ENCODE data around the gene ANAPC16. TPM values are rescaled to one million over a fixed set of nuclear protein-coding genes. Genes with fewer than 3 reads are reported as not detected.

The ANAPC16 gene
- total RNA-seq, 2 donors from 2014 or later = 57.4 to 68.4 TPM

DNA sequence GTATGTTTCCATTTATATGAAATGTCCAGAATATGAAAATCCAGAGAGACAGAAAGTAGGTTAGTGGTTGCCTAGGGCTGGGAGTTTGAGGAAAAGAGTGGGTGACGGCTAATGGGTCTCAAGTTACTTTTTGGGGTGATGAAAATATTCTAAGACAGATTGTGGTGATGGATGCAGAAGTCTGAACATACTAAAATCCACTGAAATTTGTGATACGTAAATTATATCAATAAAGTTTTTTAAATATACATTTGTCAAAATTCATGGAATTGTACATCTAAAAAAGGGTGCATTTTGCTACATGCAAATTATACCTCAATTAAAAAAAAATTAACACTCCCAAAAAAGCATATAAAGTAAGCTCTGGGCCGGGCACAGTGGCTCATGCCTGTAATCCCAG is 67.3 kb downstream of the ANAPC16 start:
- no peak for DNase-seq
- Histone ChIP-seq H3K27ac (ENCODE audit: low read depth, low read length) (no peak overlapping the region), H3K4me3 (ENCODE audit: low read length) (no peak overlapping the region), H3K27me3 (ENCODE audit: control insufficient read depth, insufficient read depth, low read length, poor library complexity, severe bottlenecking) (no peaks in the 10 kb centered on the region), H3K9me3 (ENCODE audit: control insufficient read depth, low read length) (no peaks in the 10 kb centered on the region), H3K36me3 (ENCODE audit: control insufficient read depth, insufficient read depth, low read length) (no peaks in the 10 kb centered on the region), H3K9ac (ENCODE audit: extremely low read depth, low read length, poor library complexity, severe bottlenecking) (no peak overlapping the region), H3K4me1 (ENCODE audit: control insufficient read depth, insufficient read depth, low read length) (no peaks in the 10 kb centered on the region)
- Mint-ChIP-seq H3K27me3 (ENCODE audit: insufficient read depth) (no peaks in the 10 kb centered on the region), H3K27ac (no peak overlapping the region), H3K4me1 (peaks cover 4% of the 10 kb centered on the region), H3K9me3 (no peaks in the 10 kb centered on the region), H3K36me3 (ENCODE audit: low read depth) (no peaks in the 10 kb centered on the region), H3K4me3 (no peak overlapping the region)
- WGBS, 2 experiments (ENCODE audit: insufficient coverage in 1 of 2, insufficient read length in 1 of 2) = 93 to 95% methylated on average over 2 of the region's 3 CpGs
- TF ChIP-seq CTCF (conservative IDR thresholded peaks at IDR 0.05) = no peak

Other genes with a start within 250 kb of the ANAPC16 start
- 1 to 10 TPM; 1.6 to 3.7 TPM for gene SPOCK2, start 127.5 kb upstream of the ANAPC16 start, total RNA-seq
- 10 to 100 TPM; 29.2 to 34.0 TPM for gene ASCC1, start 264 bp downstream of the ANAPC16 start, total RNA-seq
- 10 to 100 TPM; 20.5 to 30.2 TPM for gene DDIT4, start 57.9 kb downstream of the ANAPC16 start, total RNA-seq
- gene DNAJB12, start 138.9 kb downstream of the ANAPC16 start, total RNA-seq = 10 to 100 TPM; 22.6 to 27.5 TPM

Measured in endodermal cell (in vitro differentiated cells).